DND-41 (cell line): Measurements from ENCODE around the gene CCDC154.

Experiments used
- ATAC-seq: fragments of 200-7000 bp; cut with Tn5 transposase; 3 replicates; pipeline ENCODE4 v1.9.1; 2021; ENCODE audit warnings: low read depth; ENCODE audit not compliant: insufficient read depth
- DNase-seq: peaks from one replicate; pipeline ENCODE4 v3.0.0-alpha.2; 2020
- H2AFZ ChIP-seq: 2 replicates; pipeline ENCODE4 v1.6.0; 2012; ENCODE audit warnings: low read depth, low read length
- H3K27ac ChIP-seq: 2 replicates; pipeline ENCODE4 v1.5.1; 2012; ENCODE audit warnings: low read length, inconsistent platforms
- H3K27me3 ChIP-seq: fragments of 200-600 bp; sonication (generic); 2 replicates; pipeline ENCODE4 v1.6.0; 2012; ENCODE audit warnings: low read length, mild to moderate bottlenecking, inconsistent platforms; ENCODE audit not compliant: insufficient read depth, poor library complexity
- H3K36me3 ChIP-seq: 2 replicates; pipeline ENCODE4 v1.5.1; 2012; ENCODE audit warnings: low read length, inconsistent platforms; ENCODE audit not compliant: insufficient read depth
- H3K4me1 ChIP-seq: 2 replicates; pipeline ENCODE4 v1.5.1; 2012; ENCODE audit warnings: mild to moderate bottlenecking, low read length; ENCODE audit not compliant: insufficient read depth
- H3K4me2 ChIP-seq: 2 replicates; pipeline ENCODE4 v1.6.0; 2012; ENCODE audit warnings: mild to moderate bottlenecking, moderate library complexity, low read length, inconsistent platforms; ENCODE audit not compliant: insufficient read depth
- H3K4me3 ChIP-seq, 2 experiments: fragments of 200-600 bp in 1 of 2; shearing (Covaris generic) in 1 of 2; 2 replicates each; pipeline ENCODE4 v1.5.1; 2012 to 2016; ENCODE audit warnings: inconsistent platforms in 2 of 2, low read length in 2 of 2, mild to moderate bottlenecking in 2 of 2, low read depth in 1 of 2, moderate library complexity in 1 of 2
- H3K79me2 ChIP-seq: 2 replicates; pipeline ENCODE4 v1.6.0; 2012; ENCODE audit warnings: low read length, inconsistent platforms; ENCODE audit not compliant: insufficient read depth
- H3K9ac ChIP-seq: 2 replicates; pipeline ENCODE4 v1.6.0; 2012; ENCODE audit warnings: low read depth, mild to moderate bottlenecking, inconsistent platforms, low read length, moderate library complexity
- H3K9me3 ChIP-seq: 2 replicates; pipeline ENCODE4 v1.5.1; 2012; ENCODE audit warnings: low read length, moderate library complexity, mild to moderate bottlenecking, inconsistent platforms; ENCODE audit not compliant: insufficient read depth, severe bottlenecking
- H4K20me1 ChIP-seq: 2 replicates; pipeline ENCODE4 v1.6.0; 2012; ENCODE audit warnings: low read length; ENCODE audit not compliant: insufficient read depth
- CTCF ChIP-seq: IDR thresholded peaks from 2 replicates; pipeline ENCODE4 v1.5.1; 2012; ENCODE audit warnings: borderline replicate concordance, low read length, moderate library complexity, mild to moderate bottlenecking; ENCODE audit not compliant: poor library complexity, severe bottlenecking; ENCODE audit errors: extremely low read depth
- EZH2 ChIP-seq: IDR thresholded peaks from 3 replicates; pipeline ENCODE4 v1.6.1; 2012; ENCODE audit warnings: borderline replicate concordance, low read depth, mild to moderate bottlenecking, moderate library complexity, low read length, inconsistent platforms; ENCODE audit not compliant: severe bottlenecking

Gene CCDC154

GRCh38 chr16:1459967-1460366 is 15.6 kb upstream of the CCDC154 start:
- Histone ChIP-seq H3K9me3 (no peaks in the 10 kb centered on the region), H3K79me2 (peaks cover 9% of the 10 kb centered on the region; the same call in 1 of the 2 replicates), H3K4me1 (no peaks in the 10 kb centered on the region), H3K27ac (no peak overlapping the region), H3K27me3 (no peaks in the 10 kb centered on the region), H4K20me1 (peaks cover 12% of the 10 kb centered on the region), H3K9ac (no peak overlapping the region), H3K36me3 (peaks cover 70% of the 10 kb centered on the region), H3K4me3 (no peak overlapping the region), H3K4me2 (no peak overlapping the region), H2AFZ (no peak overlapping the region)
- no peak for DNase-seq
- no peak for ATAC-seq
- TF ChIP-seq EZH2 (no peak), CTCF (no peak)

- H3K4me1 ChIP-seq, result no peaks in the 10 kb centered on the region
- no peak overlapping the region for H3K4me2 ChIP-seq
- H3K36me3 ChIP-seq, result peaks cover 70% of the 10 kb centered on the region
Observed at GRCh38 chr16:1458977-1459341, 14.6 kb upstream of the CCDC154 start.

GRCh38 chr16:1458336-1458976 is 14.1 kb upstream of the CCDC154 start:
- Histone ChIP-seq H3K79me2 (peaks cover 5% of the 10 kb centered on the region; the same call in 1 of the 2 replicates), H3K9ac (no peak overlapping the region), H4K20me1 (peaks cover 5% of the 10 kb centered on the region), H3K4me2 (no peak overlapping the region), H3K4me1 (no peaks in the 10 kb centered on the region), H3K9me3 (no peaks in the 10 kb centered on the region), H3K36me3 (peaks cover 75% of the 10 kb centered on the region), H3K27me3 (no peaks in the 10 kb centered on the region), H3K27ac (no peak overlapping the region), H2AFZ (no peak overlapping the region), H3K4me3 (no peak overlapping the region)
- DNase-seq (no peak), ATAC-seq (no peak)
- TF ChIP-seq EZH2 (no peak), CTCF (no peak)

More at GRCh38 chr16:1458977-1459341, 14.6 kb upstream of the CCDC154 start:
- Histone ChIP-seq H3K9ac (no peak overlapping the region), H3K27ac (no peak overlapping the region), H3K4me3 (no peak overlapping the region), H4K20me1 (peaks cover 5% of the 10 kb centered on the region), H2AFZ (no peak overlapping the region), H3K27me3 (no peaks in the 10 kb centered on the region), H3K9me3 (no peaks in the 10 kb centered on the region), H3K79me2 (peaks cover 5% of the 10 kb centered on the region; the same call in 1 of the 2 replicates)
- no peak for ATAC-seq
- DNase-seq, result no peak
- TF ChIP-seq EZH2 (no peak), CTCF (no peak)
